Stimulated activated CD4-positive, alpha-beta T cell treated with anti-CD3 and anti-CD28 coated beads, Interleukin-12 subunit alpha, Interleukin-12 subunit beta, amount 100 ng/mL, for 48 hours (primary cell): Measurements from ENCODE around the gene MTCL3.

Experiments
- DNase-seq, 3 donors: peaks; one replicate each; pipeline ENCODE4 v3.0.0-alpha.2; 2020; ENCODE audit warnings: low read depth in 2 of 3, low spot score in 1 of 3

MTCL3 gene

GRCh38 chr6:127518710-127519468, at the start of gene MTCL3:
Gene MTCL3 (minus strand): TSS chr6:127519335.
- DNase-seq: peak; percentile 40 to 56 (median 46)

- no peak for DNase-seq
Observed at GRCh38 chr6:127567476-127567875, 48.3 kb upstream of the MTCL3 start.

GRCh38 chr6:127566651-127567050, 47.5 kb upstream of the MTCL3 start:
- no peak for DNase-seq

GRCh38 chr6:127566119-127566518, 47.0 kb upstream of the MTCL3 start:
- DNase-seq: no peak

GRCh38 chr6:127564761-127565160, 45.6 kb upstream of the MTCL3 start:
- no peak for DNase-seq

- no peak for DNase-seq
Observed at GRCh38 chr6:127561660-127562059, 42.5 kb upstream of the MTCL3 start.

GRCh38 chr6:127554435-127555006, 35.4 kb upstream of the MTCL3 start:
- DNase-seq: peak in 1 of 3 donors; percentile 5

GRCh38 chr6:127550403-127550802, 31.3 kb upstream of the MTCL3 start:
- DNase-seq: no peak

- no peak for DNase-seq
Observed at GRCh38 chr6:127547904-127548649, 28.9 kb upstream of the MTCL3 start.

- DNase-seq: peak in 1 of 3 donors; percentile 6
Observed at GRCh38 chr6:127547215-127547614, 28.1 kb upstream of the MTCL3 start.

GRCh38 chr6:127539272-127539671, 20.1 kb upstream of the MTCL3 start:
- DNase-seq: no peak

GRCh38 chr6:127538750-127539264, 19.7 kb upstream of the MTCL3 start:
- DNase-seq: no peak

GRCh38 chr6:127533736-127534135, 14.6 kb upstream of the MTCL3 start:
- no peak for DNase-seq

- DNase-seq: no peak
Observed at GRCh38 chr6:127533011-127533410, 13.9 kb upstream of the MTCL3 start.

GRCh38 chr6:127522714-127523113, 3.6 kb upstream of the MTCL3 start:
- DNase-seq: no peak

GRCh38 chr6:127520066-127520465, 931 bp upstream of the MTCL3 start:
- DNase-seq: no peak

- DNase-seq: no peak
Observed at GRCh38 chr6:127519469-127519785, 292 bp upstream of the MTCL3 start.

- no peak for DNase-seq
Observed at GRCh38 chr6:127518191-127518709, 885 bp downstream of the MTCL3 start.

- DNase-seq: no peak
Observed at GRCh38 chr6:127517693-127518092, 1.4 kb downstream of the MTCL3 start.

GRCh38 chr6:127516662-127517273, 2.4 kb downstream of the MTCL3 start:
- DNase-seq: peak; percentile 21 to 50 (median 41)
